Testis (tissue), 2 donors: ENCODE results near the gene DNAJC22.

Source experiments
- CTCF ChIP-seq, 3 experiments: fragments of 450-650 bp in 2 of 3; fragments of 200-600 bp in 1 of 3; sonication (generic) in 1 of 3; IDR thresholded peaks; one replicate each; pipeline ENCODE4 v1.5.1; 2016 to 2019; ENCODE audit warnings: antibody characterized with exemption in 3 of 3, mild to moderate bottlenecking in 2 of 3, moderate library complexity in 1 of 3
- POLR2A ChIP-seq: fragments of 450-650 bp; IDR thresholded peaks from one replicate; pipeline ENCODE4 v1.6.1; 2017; ENCODE audit warnings: antibody characterized with exemption, mild to moderate bottlenecking, moderate library complexity

- TF ChIP-seq POLR2A (no peak), CTCF (IDR thresholded peaks at IDR 0.05) (no peak)
Measured at GRCh38 chr12:49397000-49397399, 50.3 kb downstream of the DNAJC22 start.
